Umbilical cord (tissue), 2 donors: Measurements from ENCODE around the gene IKZF3. TPM values are rescaled to one million over a fixed set of nuclear protein-coding genes. Genes with fewer than 3 reads are reported as not detected.
"Not testable (repeated sequence)": the region's sequence is repeated elsewhere in the genome, so short reads cannot be mapped to it uniquely, and the experiment has no call there.

Experiments used
- DNase-seq: peaks from one replicate; pipeline ENCODE4 v3.0.0-alpha.2; 2015; ENCODE audit warnings: low spot score
- total RNA-seq: library from RNA; depleted of rRNA; stranded (reverse); fragments of >200 nt; gene quantifications from one replicate; pipeline ENCODE4 v1.2.3, GENCODE V29; 2014; ENCODE audit warnings: low replicate concordance; ENCODE audit not compliant: insufficient read depth

Gene IKZF3
- total RNA-seq, 1 donor from 2014 or later, result 3.4 TPM

- peak; percentile 38 for DNase-seq
Measured at GRCh38 chr17:39740357-39741111, 123.6 kb downstream of the IKZF3 start.

DNA sequence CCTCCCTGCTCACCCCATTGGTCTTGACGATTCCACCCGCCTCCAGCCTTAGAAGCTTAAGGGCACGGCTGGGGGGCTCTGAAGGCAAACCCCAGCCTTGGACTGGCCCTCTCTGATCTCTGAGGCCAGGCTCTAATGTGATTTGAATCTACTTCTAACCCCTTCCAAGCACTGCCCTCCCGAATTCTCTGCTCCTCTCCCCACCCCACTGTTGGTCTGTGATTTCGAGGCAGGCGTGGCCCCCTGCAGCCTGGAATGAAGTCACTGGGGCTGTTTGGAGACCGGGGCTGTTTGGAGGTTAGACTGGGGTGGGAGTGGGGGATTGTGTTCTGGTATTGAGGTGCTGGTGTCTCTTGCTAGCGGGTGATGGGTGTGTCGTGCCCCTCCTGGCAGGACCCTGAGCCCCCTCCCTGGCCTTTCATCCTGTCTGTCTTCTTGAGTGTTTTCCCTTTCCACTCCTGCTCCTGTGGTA is 124.2 kb downstream of the IKZF3 start:
- no peak for DNase-seq

DNA sequence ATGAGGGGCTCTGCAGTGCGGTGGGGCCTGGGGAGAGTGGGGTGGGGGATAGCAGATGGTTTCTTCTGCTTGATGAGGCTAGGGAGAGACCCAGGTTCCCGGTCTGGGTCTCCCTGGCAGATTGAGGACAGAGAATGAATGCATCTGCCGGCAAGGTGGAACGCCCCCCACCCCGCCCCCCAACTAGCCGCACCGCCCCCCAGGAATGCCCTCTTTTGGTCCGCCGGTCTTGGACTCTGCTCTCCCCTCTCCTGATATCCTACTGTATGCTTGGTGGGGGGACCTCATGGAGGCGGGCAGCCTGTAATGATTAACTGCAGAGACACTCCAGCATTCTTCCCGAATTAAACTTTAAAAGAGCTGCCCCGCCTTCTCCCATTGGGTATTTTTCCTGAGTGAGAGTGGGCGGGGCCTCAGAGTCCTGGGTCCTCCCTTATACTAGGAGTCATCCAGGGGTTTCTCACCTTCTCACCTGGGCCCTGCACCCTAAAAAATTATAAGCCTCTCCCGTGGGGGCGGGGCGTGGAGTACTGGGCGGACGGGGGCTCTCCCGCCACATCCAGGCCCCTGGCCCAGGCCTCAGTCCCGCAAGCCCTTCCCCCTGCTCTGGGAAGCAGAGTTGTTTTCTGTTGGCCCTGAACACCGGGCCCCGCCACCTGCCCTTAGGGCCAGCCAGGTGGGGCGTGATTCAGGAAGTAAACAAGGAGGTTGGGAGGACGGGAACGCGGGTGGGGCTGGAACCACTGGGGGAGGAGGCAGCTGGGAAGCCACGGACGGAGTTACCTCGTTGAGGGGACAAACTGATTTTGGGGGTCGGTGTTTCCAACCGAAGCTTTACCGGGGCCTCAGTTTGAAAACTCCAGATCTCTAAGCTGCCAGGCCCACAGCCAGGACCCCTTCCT is 124.9 kb downstream of the IKZF3 start:
- peak; percentile 60 for DNase-seq

GRCh38 chr17:39738568-39738901 is 125.6 kb downstream of the IKZF3 start:
- no peak for DNase-seq

GRCh38 chr17:39737760-39738567 is 126.1 kb downstream of the IKZF3 start, which contains the start of gene GRB7:
GRB7 (plus strand) TSS chr17:39737938; CDS start chr17:39742302, 4,364 bp downstream.
- DNase-seq, result no peak

GRCh38 chr17:39737206-39737759 is 126.8 kb downstream of the IKZF3 start:
- no peak for DNase-seq

DNA sequence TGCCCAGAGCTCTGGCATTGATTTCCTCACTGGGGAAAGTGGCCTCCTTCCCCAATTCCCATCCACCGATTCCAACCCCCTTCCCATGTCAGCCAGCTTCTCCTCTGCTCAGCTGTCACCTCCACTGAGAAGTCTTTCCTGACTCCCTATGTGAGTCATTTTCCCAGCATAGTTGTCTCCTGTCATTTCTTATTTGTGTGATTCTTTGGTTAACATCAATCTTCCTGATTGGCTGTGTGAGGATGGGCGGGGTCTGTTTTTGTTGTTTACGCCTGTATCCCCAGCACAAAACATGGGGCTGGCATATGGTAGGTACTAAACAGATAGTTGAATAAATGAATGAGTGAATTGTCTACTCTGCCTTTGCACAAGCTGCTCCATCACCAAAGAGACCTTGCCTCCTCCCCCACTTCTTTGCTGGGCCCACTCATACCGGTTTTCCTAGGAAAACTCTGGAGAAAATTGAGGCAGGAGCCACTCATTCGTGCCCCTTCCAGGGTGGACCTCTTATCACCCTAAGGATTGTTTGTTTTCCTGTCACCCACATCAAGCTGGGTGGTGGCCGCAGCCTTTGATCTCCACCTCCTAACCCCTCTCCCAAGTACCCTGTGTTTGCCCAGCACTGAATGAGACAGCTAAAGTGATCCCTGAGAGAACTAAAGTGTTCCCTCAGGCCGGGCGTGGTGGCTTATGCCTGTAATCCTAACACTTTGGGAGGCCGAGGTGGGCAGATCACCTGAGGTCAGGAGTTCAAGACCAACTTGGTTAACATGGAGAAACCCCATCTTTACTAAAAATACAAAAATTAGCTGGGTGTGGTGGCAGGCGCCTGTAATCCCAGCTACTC is 127.6 kb downstream of the IKZF3 start:
- DNase-seq, result no peak

DNA sequence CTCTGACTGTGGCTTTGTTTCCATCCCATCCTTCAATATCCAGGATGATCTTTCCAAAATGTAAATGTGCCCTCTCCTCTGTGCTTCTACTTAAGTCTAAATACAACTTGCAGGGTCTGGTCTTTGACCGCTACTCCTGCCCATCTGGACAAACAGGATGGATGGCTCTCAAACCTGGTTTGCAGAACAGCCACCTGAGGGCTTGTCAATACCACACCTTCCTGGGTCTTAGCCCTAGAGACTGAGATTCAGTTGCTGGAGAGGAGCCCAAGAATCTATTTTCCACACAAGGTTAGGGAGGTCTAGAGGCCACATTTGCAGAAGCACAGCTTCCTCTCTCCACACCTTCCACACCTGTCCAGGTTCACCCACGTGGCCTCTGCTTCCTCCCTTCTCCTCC is 128.2 kb downstream of the IKZF3 start:
- no peak for DNase-seq

DNA sequence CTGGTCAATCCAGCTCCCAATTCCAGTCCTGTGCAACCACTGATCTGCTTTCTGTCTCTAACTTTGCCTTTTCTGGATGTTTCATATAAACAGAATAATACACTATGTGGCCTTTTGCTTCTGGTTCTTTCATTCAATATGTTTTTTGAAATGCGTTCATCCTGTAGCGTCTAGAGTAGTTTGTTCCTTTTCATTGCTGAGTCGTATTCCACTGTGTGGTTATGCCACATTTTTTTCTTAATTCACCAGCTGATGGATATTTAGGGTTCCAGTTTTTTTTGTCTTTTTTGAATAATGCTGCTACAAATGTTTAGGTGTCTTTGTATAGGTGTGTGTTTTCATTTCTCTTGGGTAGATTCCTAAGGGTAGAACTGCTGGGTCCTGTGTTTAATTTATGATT is 131.5 kb downstream of the IKZF3 start:
- DNase-seq, result no peak

- peak; percentile 84 for DNase-seq
Measured at GRCh38 chr17:39730095-39730921, 133.8 kb downstream of the IKZF3 start, which contains the start of gene MIEN1. MIEN1 (minus strand) TSS chr17:39730532; CDS start chr17:39730495, 37 bp downstream.

GRCh38 chr17:39729280-39729851 is 134.7 kb downstream of the IKZF3 start:
- DNase-seq, result no peak

DNA sequence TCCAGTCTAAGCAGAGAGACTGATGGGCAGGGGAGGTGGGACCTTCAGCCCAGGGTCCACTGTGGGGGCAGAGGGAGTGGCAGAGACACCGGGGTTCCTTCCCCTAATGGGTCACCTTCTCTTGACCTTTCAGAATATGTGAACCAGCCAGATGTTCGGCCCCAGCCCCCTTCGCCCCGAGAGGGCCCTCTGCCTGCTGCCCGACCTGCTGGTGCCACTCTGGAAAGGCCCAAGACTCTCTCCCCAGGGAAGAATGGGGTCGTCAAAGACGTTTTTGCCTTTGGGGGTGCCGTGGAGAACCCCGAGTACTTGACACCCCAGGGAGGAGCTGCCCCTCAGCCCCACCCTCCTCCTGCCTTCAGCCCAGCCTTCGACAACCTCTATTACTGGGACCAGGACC is 136.6 kb downstream of the IKZF3 start:
- no peak for DNase-seq

GRCh38 chr17:39726617-39727016 is 137.5 kb downstream of the IKZF3 start:
- no peak for DNase-seq

- not testable (repeated sequence) for DNase-seq
Measured at GRCh38 chr17:39725923-39726322, 138.2 kb downstream of the IKZF3 start.

DNA sequence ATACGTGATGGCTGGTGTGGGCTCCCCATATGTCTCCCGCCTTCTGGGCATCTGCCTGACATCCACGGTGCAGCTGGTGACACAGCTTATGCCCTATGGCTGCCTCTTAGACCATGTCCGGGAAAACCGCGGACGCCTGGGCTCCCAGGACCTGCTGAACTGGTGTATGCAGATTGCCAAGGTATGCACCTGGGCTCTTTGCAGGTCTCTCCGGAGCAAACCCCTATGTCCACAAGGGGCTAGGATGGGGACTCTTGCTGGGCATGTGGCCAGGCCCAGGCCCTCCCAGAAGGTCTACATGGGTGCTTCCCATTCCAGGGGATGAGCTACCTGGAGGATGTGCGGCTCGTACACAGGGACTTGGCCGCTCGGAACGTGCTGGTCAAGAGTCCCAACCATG is 139.4 kb downstream of the IKZF3 start:
- DNase-seq, result no peak

GRCh38 chr17:39722965-39723848 is 140.9 kb downstream of the IKZF3 start:
- DNase-seq, result no peak

DNA sequence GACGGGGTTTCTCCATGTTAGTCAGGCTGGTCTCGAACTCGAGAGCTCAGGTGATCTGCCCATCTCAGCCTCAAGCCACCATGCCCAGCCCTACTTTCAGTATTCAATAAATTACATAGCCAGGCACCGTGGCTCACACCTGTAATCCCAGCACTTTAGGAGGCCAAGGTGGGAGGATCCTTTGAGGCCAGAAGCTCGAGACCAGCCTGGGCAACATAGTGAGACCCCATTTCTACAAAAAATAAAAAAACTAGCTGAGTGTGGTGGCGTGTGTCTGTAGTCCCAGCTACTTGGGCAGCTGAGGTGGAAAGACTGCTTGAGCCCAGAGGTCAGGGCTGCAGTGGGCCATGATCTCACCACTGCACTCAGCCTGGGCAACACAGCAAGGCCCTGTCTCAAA is 142.0 kb downstream of the IKZF3 start:
- DNase-seq, result no peak
